ENCODE data around the gene NCOR1. TPM values are rescaled to one million over a fixed set of nuclear protein-coding genes. Genes with fewer than 3 reads are reported as not detected.

The NCOR1 gene
- total RNA-seq, 1 donor from 2014 or later = 112 TPM

Small RNA genes lying within 50 kb of the gene (small RNA-seq; reads per million reads assigned to genes)
- gene RNU6-314P (ENCODE audit: low replicate concordance) (not detected), gene RNU6-862P (ENCODE audit: low replicate concordance) (not detected)

Other genes with a start within 250 kb of the NCOR1 start
- 11.9 TPM for gene ZSWIM7, start 215.8 kb downstream of the NCOR1 start, total RNA-seq
- gene TTC19, start 215.7 kb downstream of the NCOR1 start, total RNA-seq = 39.5 TPM
- 27.1 TPM for gene PIGL, start 1.7 kb upstream of the NCOR1 start, total RNA-seq
- gene CENPV, start 137.9 kb upstream of the NCOR1 start, total RNA-seq = 11.6 TPM
- gene UBB, start 165.6 kb upstream of the NCOR1 start, total RNA-seq = 1,502 TPM
- 5.2 TPM for gene TRPV2, start 200.0 kb upstream of the NCOR1 start, total RNA-seq

Measured in skin of body (tissue), 2 donors.